Fibroblast of villous mesenchyme (primary cell): ENCODE data around the gene ACBD4. TPM values are rescaled to one million over a fixed set of nuclear protein-coding genes. Genes with fewer than 3 reads are reported as not detected.

Experiments
- DNase-seq: peaks from one replicate; pipeline ENCODE4 v3.0.0-alpha.2; 2010; ENCODE audit warnings: low read depth
- H3K4me3 ChIP-seq: 2 replicates; pipeline ENCODE4 v1.5.1; 2011; ENCODE audit warnings: low read depth, mild to moderate bottlenecking, low read length
- CTCF ChIP-seq: IDR thresholded peaks from 2 replicates; pipeline ENCODE4 v1.5.1; 2012; ENCODE audit warnings: low read depth, mild to moderate bottlenecking, low read length; ENCODE audit not compliant: insufficient read depth
- total RNA-seq: library from RNA; depleted of rRNA; stranded (reverse); fragments of >200 nt; gene quantifications from 2 replicates; pipeline ENCODE4 v1.2.3, GENCODE V29; 2012

Gene ACBD4
- total RNA-seq, 1 donor, result 6.9 TPM

GRCh38 chr17:45155029-45155428, 19.5 kb downstream of the ACBD4 start:
- no peak for TF ChIP-seq CTCF
- no peak overlapping the region for H3K4me3 ChIP-seq
- no peak for DNase-seq

GRCh38 chr17:45155483-45155882, 20.0 kb downstream of the ACBD4 start:
- TF ChIP-seq CTCF, result no peak
- no peak for DNase-seq
- H3K4me3 ChIP-seq, result no peak overlapping the region

- TF ChIP-seq CTCF, result no peak
- no peak for DNase-seq
- no peak overlapping the region for H3K4me3 ChIP-seq
Measured at GRCh38 chr17:45156242-45156641, 20.8 kb downstream of the ACBD4 start.

GRCh38 chr17:45160447-45161287, 25.2 kb downstream of the ACBD4 start:
- H3K4me3 ChIP-seq, result peak overlapping the region; percentile 95
- TF ChIP-seq CTCF, result peak; percentile 14
- peak; percentile 80 for DNase-seq

DNA sequence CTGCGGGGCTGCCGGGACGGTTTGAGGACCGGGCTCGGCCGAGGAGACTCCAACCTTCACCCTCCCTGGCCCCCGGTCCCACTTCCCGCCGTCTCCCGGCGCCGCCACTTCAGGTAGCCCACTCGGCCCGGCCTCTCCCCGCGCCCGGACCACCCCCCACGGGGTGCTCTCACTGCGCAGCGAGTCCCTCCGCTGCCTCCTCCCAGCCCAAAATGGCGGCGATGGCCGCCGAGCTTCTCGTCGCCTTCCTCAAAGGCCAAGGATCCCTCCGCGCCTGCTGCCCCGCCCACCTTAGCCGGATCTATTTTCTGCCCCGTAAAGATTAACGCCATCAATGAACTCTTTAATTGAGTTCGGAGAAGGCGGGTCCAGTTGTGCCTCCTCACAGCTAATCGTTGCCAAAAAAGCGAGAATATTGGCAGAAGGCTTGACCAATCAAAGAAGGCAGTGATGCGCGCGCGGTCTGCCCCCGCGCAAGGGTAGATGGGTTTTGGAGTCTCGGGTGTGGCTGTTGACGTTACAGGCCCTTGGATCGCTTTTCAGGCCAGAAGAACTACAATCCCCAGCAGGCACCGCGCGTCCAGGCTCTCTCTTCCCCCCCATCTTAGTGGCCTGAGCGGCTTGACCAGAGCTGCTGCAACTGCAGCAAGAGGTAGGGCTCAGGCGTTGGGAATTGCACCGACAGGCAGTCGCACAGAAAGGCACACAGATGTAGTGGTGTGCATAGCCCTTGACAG, 26.0 kb downstream of the ACBD4 start, which contains the start of gene HEXIM2:
HEXIM2 (plus strand) TSS at position 588 of the 737 bp plus-strand sequence. CDS start 919 bp downstream, outside the sequence.
- TF ChIP-seq CTCF, result no peak
- peak within 1 kb of the TSS; percentile 95 for H3K4me3 ChIP-seq
- peak; percentile 100 for DNase-seq

DNA sequence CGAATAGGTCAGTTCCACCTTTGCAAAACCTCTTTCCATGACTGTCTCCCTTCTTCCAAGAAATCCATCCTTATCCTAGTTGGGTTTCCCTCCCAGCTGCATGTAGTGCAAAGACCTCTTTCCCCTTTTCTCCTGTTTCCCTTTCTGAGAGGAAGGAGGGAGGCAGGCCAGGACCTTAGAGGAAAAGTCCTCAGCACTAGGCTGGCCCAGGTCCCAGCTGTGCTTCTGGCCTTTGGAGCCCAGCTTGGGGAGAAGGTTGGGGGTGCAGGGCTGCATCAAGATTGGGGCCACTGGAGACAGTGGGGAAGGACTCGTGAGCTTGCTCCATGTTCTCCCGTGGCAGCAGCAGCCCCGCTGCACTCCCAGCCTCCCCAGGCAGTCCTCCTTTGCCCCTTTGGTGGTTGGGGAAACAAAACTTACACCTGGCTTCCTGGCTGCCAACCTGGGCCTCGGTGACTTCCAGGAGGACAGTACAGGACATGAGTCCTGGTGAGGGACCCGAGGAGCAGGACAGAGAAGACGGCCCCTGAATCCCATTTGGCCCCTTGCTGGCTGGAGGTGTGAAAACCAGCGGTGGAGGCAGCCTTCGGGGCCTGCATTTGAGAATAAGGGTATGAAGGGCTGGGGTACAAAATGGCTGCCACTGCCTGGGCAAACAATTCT, 26.7 kb downstream of the ACBD4 start:
- H3K4me3 ChIP-seq, result peak overlapping the region; percentile 40
- no peak for TF ChIP-seq CTCF
- no peak for DNase-seq
